GM21717 (cell line): ENCODE measurements around the gene CCDC90B.

Source experiments
- ATAC-seq: cut with Tn5 transposase; IDR thresholded peaks from one replicate; pipeline ENCODE4 v1.9.1; 2021; ENCODE audit warnings: mild to moderate bottlenecking, moderate library complexity; ENCODE audit not compliant: unreplicated experiment

CCDC90B gene

GRCh38 chr11:83241291-83241946 lies 44.7 kb downstream of the CCDC90B start:
- peak; percentile 78 for ATAC-seq

GRCh38 chr11:83238111-83238510 lies 48.1 kb downstream of the CCDC90B start:
- no peak for ATAC-seq

GRCh38 chr11:83235825-83236224 lies 50.3 kb downstream of the CCDC90B start:
- ATAC-seq, result no peak

- no peak for ATAC-seq
Measured at GRCh38 chr11:83223457-83223856, 62.7 kb downstream of the CCDC90B start.

- ATAC-seq, result no peak
Measured at GRCh38 chr11:83222499-83222898, 63.7 kb downstream of the CCDC90B start.

- ATAC-seq, result no peak
Measured at GRCh38 chr11:83221694-83222093, 64.5 kb downstream of the CCDC90B start.

GRCh38 chr11:83220260-83220659 lies 65.9 kb downstream of the CCDC90B start:
- ATAC-seq, result no peak

- ATAC-seq, result no peak
Measured at GRCh38 chr11:83219095-83219494, 67.1 kb downstream of the CCDC90B start.
